ENCODE results near the gene RBMY1J.
"Not testable (repeated sequence)": the region's sequence is repeated elsewhere in the genome, so short reads cannot be mapped to it uniquely, and the experiment has no call there.

The RBMY1J gene

DNA sequence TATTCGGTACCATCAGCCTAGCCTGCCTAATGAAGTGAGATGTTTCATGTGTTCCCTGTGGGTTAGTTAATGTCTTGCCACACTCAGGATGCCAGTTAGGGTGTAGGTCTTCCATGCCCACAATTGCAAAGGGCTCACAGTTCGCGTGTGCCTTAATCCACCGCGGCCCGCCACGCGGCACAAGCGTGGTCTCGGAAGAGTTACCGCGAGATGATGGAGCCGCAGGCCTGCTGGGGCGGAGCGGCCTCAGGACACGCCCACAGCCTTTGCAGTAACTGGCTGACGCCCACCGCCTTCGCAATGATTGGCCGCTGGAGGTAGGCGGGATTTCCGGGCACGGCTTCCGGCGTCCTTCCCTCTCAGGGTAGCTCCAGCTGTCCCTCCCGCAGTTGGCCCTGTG, at the start of gene RBMY1J:
Gene RBMY1J, plus strand, starts transcription at position 301 of the 400 bp plus-strand sequence. CDS start 2,038 bp downstream, outside the sequence.
- not testable (repeated sequence) for H3K4me3 ChIP-seq, H3K27ac ChIP-seq

DNA sequence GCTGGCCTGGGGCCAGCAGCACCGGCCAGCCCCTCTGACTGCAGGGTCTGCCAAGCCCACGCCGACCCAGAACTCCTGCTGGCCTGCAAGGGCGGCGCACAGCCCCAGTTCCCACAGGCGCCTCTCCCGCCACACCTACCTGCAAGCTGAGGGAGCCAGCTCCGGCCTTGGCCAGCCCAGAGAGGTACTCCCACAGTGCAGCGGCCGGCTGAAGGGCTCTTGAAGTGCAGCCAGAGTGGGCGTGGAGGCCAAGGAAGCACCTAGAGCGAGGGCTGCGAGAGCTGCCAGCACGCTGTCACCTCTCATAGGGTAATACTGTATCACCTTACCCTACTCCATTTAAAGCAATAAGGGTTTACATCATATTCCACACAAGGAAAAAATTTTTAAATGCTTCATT, 35.8 kb upstream of the RBMY1J start:
- H3K27ac ChIP-seq, result no peak overlapping the region
- H3K4me3 ChIP-seq, result no peak overlapping the region

DNA sequence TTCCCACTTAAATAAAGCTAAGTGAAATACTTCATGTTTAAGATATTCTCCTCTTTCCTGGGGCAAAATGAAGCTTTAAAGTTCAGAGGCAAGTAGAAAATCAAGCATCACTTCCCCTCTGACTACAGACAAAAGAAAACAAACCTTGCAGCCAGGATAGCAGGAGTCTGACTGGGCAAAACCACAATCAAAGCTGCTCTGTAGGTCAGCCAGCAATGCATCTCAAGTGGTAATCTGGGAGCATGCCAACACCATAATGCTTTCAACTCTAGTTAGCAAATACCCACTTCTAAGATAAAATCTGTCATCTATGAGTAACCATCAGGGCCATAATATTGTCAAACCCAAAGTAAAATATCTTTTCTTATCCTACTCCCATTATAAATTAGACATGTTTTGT, 32.6 kb upstream of the RBMY1J start:
- Histone ChIP-seq H3K4me3 (no peak overlapping the region), H3K27ac (no peak overlapping the region)

DNA sequence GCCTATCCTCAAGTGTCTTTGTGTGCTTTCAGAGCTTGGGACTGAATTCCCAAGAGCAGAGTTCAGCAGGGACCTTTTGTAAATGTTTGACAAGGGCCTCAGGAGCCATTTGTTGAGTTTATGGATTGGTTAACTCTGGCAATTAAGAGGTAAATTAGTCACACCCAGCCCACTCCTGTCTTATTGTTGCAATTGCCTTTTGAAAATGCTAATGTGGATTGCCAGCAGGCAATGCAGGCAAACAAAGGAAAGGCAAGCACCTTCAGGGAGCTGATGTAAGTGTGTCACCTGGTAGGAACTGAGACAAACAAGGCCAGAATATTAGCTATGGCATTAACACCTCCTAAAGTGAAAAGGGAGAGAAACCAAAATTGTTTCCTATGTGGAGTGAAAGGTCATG, 29.7 kb upstream of the RBMY1J start:
- no peak overlapping the region for H3K4me3 ChIP-seq
- H3K27ac ChIP-seq, result no peak overlapping the region

DNA sequence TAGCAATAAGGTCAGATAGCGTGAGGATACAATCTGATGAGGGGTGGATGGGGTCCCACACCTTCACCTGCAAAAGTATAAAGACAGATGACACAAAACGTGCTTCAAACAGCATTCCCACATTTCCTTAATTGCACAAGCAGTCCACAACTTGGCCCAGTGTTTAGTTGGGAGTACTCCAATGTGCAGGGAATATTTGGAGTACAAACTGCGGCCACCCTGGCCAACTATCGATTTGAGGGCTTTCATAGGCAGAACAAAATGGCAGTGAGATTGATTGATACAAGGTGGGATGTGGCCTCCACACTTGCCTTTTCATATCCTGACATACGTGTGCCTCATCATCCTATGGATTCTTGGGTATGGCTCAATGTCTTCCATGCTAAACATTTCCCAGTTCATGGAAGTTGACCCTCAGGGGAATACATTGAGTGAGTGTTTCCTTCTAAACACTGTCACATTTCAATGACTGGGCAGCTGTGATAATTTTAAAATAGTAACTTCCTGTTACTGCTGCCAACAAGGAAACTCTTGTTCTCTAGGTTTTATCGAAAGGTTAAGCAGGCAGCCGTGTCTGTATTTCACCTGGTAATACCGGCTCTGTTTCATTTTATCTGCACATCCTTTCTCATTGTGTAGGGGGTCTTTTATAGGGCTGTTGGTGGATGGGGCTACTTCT, 41.6 kb downstream of the RBMY1J start:
- H3K27ac ChIP-seq, H3K4me3 ChIP-seq: not testable (repeated sequence)

DNA sequence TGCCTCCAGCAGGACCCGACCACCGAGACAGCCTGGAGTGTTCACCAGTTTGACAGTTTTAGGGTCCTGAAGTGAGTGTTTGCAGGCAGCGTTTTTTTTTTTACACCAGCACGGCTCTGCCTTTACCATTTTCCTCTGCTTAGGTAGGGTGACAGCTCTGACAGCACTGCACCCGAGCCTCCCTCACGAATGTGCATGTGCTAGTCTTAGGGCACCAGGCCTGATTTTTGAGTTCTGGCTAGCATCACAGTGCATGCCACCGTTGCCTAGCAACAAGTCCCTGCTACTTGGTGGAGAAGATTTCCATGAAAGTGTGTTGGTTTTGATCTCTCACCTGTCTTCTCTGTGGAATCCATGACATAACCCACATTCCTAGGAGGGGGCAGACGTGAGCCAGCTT, 52.3 kb downstream of the RBMY1J start:
- H3K27ac ChIP-seq, H3K4me3 ChIP-seq: not testable (repeated sequence)

DNA sequence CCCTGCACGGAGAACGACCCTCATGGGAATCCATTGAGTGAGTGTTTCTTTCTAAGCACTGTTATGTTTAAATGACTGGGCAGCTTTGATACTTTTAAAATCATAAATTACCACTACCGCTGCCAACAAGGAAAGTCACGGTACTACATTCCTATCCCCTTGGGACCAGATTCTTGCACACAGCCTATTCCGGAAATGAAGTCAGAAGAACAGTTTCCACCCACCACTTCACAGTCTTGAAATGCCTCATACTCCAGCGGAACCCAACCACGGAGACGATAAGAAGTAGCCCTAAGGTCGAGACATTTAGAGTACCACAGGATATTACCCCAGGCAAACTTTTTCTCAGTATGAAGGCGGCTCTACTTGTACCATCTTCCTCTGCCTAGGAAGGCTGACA, 58.8 kb downstream of the RBMY1J start:
- not testable (repeated sequence) for H3K27ac ChIP-seq, H3K4me3 ChIP-seq

Data from skin epidermis (tissue), 12 donors.